Measurements from ENCODE around the gene PTPRM. TPM values are rescaled to one million over a fixed set of nuclear protein-coding genes. Genes with fewer than 3 reads are reported as not detected.

Gene PTPRM
- polyA plus RNA-seq, 1 of the 3 experiments (the other 2 are of a cell fraction): 16.0 TPM

DNA sequence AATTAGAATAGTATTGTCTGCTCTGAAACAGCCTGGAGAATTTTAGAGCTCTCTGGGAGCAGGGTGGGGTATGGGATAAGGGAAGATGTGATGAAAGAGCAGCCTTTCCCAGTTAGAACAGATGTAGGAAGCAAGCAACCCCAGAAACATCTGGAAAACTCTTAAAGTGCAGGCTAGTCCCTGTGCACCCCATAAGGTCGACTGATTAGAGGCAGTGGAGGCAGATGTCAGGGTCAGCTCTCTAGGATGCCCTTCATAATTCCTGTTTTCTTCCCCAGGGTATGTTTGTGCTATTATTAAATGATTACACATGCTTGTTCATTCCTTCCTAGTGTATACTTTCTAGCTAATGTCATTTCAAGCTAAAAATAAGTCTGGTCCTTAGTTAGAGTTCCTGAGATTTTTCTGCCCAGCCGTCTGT is 41.7 kb downstream of the PTPRM start:
- H3K4me3 ChIP-seq (ENCODE audit: low read depth in 2 of 2, low read length in 1 of 2): no peak overlapping the region
- H3K9me3 ChIP-seq: no peaks in the 10 kb centered on the region
- H3K4me2 ChIP-seq: no peak overlapping the region
- POLR2A ChIA-PET: no interaction called here
- H3K36me3 ChIP-seq (replicated peaks in 1 of 2; ENCODE audit: control insufficient read depth in 1 of 2, insufficient read depth in 2 of 2, low read length in 1 of 2): no peaks in the 10 kb centered on the region
- WGBS (ENCODE audit: low lambda C conversion rate): 13% methylated on average over 2 of the region's 2 CpGs
- CTCF ChIA-PET: interaction anchor here (1.2 to 1.5 kb wide), 2 partner anchors 12 to 16 kb away, joined by 3 to 4 read pairs; no protein-coding TSS in a partner anchor
- no peaks in the 10 kb centered on the region for H3F3A ChIP-seq (replicated peaks; ENCODE audit: insufficient read depth)
- no peaks in the 10 kb centered on the region for H3K9me2 ChIP-seq
- H3K27me3 ChIP-seq (ENCODE audit: insufficient read depth): no peaks in the 10 kb centered on the region
- TF ChIP-seq, protein P1, sequence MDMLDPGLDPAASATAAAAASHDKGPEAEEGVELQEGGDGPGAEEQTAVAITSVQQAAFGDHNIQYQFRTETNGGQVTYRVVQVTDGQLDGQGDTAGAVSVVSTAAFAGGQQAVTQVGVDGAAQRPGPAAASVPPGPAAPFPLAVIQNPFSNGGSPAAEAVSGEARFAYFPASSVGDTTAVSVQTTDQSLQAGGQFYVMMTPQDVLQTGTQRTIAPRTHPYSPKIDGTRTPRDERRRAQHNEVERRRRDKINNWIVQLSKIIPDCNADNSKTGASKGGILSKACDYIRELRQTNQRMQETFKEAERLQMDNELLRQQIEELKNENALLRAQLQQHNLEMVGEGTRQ (IDR thresholded peaks at IDR 0.05; ENCODE audit: borderline replicate concordance, low read depth, low read length): no peak
- TF ChIP-seq, protein P2, sequence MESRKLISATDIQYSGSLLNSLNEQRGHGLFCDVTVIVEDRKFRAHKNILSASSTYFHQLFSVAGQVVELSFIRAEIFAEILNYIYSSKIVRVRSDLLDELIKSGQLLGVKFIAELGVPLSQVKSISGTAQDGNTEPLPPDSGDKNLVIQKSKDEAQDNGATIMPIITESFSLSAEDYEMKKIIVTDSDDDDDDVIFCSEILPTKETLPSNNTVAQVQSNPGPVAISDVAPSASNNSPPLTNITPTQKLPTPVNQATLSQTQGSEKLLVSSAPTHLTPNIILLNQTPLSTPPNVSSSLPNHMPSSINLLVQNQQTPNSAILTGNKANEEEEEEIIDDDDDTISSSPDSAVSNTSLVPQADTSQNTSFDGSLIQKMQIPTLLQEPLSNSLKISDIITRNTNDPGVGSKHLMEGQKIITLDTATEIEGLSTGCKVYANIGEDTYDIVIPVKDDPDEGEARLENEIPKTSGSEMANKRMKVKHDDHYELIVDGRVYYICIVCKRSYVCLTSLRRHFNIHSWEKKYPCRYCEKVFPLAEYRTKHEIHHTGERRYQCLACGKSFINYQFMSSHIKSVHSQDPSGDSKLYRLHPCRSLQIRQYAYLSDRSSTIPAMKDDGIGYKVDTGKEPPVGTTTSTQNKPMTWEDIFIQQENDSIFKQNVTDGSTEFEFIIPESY (IDR thresholded peaks at IDR 0.05; ENCODE audit: borderline replicate concordance, low read depth): no peak
- TF ChIP-seq ELF1 (IDR thresholded peaks at IDR 0.05) (no peak), YY1 (IDR thresholded peaks at IDR 0.05; ENCODE audit: low read depth) (no peak), GABPA (IDR thresholded peaks at IDR 0.05; ENCODE audit: low read depth) (no peak), NRF1 (IDR thresholded peaks at IDR 0.05; ENCODE audit: low read depth, low read length) (no peak), MEF2A (IDR thresholded peaks at IDR 0.05; ENCODE audit: borderline replicate concordance, low read depth) (no peak)
- TF ChIP-seq, protein P3, sequence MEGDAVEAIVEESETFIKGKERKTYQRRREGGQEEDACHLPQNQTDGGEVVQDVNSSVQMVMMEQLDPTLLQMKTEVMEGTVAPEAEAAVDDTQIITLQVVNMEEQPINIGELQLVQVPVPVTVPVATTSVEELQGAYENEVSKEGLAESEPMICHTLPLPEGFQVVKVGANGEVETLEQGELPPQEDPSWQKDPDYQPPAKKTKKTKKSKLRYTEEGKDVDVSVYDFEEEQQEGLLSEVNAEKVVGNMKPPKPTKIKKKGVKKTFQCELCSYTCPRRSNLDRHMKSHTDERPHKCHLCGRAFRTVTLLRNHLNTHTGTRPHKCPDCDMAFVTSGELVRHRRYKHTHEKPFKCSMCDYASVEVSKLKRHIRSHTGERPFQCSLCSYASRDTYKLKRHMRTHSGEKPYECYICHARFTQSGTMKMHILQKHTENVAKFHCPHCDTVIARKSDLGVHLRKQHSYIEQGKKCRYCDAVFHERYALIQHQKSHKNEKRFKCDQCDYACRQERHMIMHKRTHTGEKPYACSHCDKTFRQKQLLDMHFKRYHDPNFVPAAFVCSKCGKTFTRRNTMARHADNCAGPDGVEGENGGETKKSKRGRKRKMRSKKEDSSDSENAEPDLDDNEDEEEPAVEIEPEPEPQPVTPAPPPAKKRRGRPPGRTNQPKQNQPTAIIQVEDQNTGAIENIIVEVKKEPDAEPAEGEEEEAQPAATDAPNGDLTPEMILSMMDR (IDR thresholded peaks at IDR 0.05): no peak
- TF ChIP-seq, protein P4, sequence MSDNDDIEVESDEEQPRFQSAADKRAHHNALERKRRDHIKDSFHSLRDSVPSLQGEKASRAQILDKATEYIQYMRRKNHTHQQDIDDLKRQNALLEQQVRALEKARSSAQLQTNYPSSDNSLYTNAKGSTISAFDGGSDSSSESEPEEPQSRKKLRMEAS (IDR thresholded peaks at IDR 0.05; ENCODE audit: low read depth): no peak
- DNase-seq: no peak
- no peaks in the 10 kb centered on the region for H3K79me2 ChIP-seq (ENCODE audit: insufficient read depth)
- no peak overlapping the region for H3K27ac ChIP-seq (ENCODE audit: low read depth in 2 of 2, low read length in 1 of 2)
- H3K9ac ChIP-seq: no peak overlapping the region
- H3K4me1 ChIP-seq (ENCODE audit: control insufficient read depth in 1 of 2, insufficient read depth in 2 of 2, low read depth in 1 of 2, low read length in 1 of 2): peaks cover 0 to 17% of the 10 kb centered on the region in 2 experiments; a peak in 1 of 4 replicates
- H4K20me1 ChIP-seq (ENCODE audit: insufficient read depth): no peaks in the 10 kb centered on the region
- H2AFZ ChIP-seq (ENCODE audit: low read depth): no peak overlapping the region

DNA sequence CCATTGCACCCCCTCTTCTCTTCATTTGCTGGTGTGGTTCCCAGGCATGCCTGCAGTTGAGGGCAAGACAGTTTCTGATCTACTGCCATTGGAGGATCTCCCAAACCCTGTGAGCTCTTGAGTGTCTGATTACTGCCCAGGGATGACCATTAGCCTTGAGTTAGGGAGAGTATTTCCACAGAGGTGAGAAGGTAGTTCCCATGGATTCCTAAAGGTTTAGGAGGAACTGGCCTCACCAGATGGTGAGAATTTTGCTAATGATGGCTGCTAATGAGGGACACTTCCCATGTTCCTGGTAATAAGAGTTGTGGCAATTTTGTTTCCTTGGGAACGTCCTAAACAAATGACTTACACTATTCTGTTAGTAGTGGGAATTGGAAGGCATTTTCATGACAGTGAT is 42.5 kb downstream of the PTPRM start:
- Histone ChIP-seq H3K9ac (no peak overlapping the region), H3K4me2 (no peak overlapping the region), H3K4me3 (ENCODE audit: low read depth in 2 of 2, low read length in 1 of 2) (no peak overlapping the region), H2AFZ (ENCODE audit: low read depth) (no peak overlapping the region), H3K4me1 (ENCODE audit: control insufficient read depth in 1 of 2, insufficient read depth in 2 of 2, low read depth in 1 of 2, low read length in 1 of 2) (peaks cover 0 to 17% of the 10 kb centered on the region in 2 experiments; a peak in 1 of 4 replicates), H3K79me2 (ENCODE audit: insufficient read depth) (no peaks in the 10 kb centered on the region), H3K9me3 (no peaks in the 10 kb centered on the region), H4K20me1 (ENCODE audit: insufficient read depth) (no peaks in the 10 kb centered on the region), H3K9me2 (no peaks in the 10 kb centered on the region), H3K36me3 (replicated peaks in 1 of 2; ENCODE audit: control insufficient read depth in 1 of 2, insufficient read depth in 2 of 2, low read length in 1 of 2) (no peaks in the 10 kb centered on the region), H3K27me3 (ENCODE audit: insufficient read depth) (no peaks in the 10 kb centered on the region), H3K27ac (ENCODE audit: low read depth in 2 of 2, low read length in 1 of 2) (no peak overlapping the region), H3F3A (replicated peaks; ENCODE audit: insufficient read depth) (no peaks in the 10 kb centered on the region)
- 21% methylated on average over 1 of the region's 1 CpG for WGBS (ENCODE audit: low lambda C conversion rate)
- CTCF ChIA-PET: no interaction called here
- POLR2A ChIA-PET: no interaction called here
- DNase-seq: no peak
- TF ChIP-seq EZH2phosphoT487 (IDR thresholded peaks at IDR 0.05; ENCODE audit: borderline replicate concordance, low read depth): no peak
- TF ChIP-seq TEAD4 (IDR thresholded peaks at IDR 0.05; ENCODE audit: borderline replicate concordance, insufficient read depth): no peak
- no peak for TF ChIP-seq RXRA (IDR thresholded peaks at IDR 0.05; ENCODE audit: borderline replicate concordance, low read depth)
- no peak for TF ChIP-seq YY1 (IDR thresholded peaks at IDR 0.05; ENCODE audit: low read depth)
- no peak for TF ChIP-seq SIN3A (IDR thresholded peaks at IDR 0.05; ENCODE audit: borderline replicate concordance, low read depth, low read length)
- TF ChIP-seq POLR2AphosphoS5 (IDR thresholded peaks at IDR 0.05; ENCODE audit: low read depth, low read length): no peak
- TF ChIP-seq, protein P5, sequence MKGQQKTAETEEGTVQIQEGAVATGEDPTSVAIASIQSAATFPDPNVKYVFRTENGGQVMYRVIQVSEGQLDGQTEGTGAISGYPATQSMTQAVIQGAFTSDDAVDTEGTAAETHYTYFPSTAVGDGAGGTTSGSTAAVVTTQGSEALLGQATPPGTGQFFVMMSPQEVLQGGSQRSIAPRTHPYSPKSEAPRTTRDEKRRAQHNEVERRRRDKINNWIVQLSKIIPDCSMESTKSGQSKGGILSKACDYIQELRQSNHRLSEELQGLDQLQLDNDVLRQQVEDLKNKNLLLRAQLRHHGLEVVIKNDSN (IDR thresholded peaks at IDR 0.05; ENCODE audit: borderline replicate concordance, low read depth): no peak
- no peak for TF ChIP-seq RFX5 (IDR thresholded peaks at IDR 0.05; ENCODE audit: low read length)
- no peak for TF ChIP-seq ELF1 (IDR thresholded peaks at IDR 0.05)
- no peak for TF ChIP-seq NFIC (IDR thresholded peaks at IDR 0.05; ENCODE audit: borderline replicate concordance)
- TF ChIP-seq, protein P6, sequence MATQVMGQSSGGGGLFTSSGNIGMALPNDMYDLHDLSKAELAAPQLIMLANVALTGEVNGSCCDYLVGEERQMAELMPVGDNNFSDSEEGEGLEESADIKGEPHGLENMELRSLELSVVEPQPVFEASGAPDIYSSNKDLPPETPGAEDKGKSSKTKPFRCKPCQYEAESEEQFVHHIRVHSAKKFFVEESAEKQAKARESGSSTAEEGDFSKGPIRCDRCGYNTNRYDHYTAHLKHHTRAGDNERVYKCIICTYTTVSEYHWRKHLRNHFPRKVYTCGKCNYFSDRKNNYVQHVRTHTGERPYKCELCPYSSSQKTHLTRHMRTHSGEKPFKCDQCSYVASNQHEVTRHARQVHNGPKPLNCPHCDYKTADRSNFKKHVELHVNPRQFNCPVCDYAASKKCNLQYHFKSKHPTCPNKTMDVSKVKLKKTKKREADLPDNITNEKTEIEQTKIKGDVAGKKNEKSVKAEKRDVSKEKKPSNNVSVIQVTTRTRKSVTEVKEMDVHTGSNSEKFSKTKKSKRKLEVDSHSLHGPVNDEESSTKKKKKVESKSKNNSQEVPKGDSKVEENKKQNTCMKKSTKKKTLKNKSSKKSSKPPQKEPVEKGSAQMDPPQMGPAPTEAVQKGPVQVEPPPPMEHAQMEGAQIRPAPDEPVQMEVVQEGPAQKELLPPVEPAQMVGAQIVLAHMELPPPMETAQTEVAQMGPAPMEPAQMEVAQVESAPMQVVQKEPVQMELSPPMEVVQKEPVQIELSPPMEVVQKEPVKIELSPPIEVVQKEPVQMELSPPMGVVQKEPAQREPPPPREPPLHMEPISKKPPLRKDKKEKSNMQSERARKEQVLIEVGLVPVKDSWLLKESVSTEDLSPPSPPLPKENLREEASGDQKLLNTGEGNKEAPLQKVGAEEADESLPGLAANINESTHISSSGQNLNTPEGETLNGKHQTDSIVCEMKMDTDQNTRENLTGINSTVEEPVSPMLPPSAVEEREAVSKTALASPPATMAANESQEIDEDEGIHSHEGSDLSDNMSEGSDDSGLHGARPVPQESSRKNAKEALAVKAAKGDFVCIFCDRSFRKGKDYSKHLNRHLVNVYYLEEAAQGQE (IDR thresholded peaks at IDR 0.05; ENCODE audit: low read depth, low read length): no peak
- no peak for TF ChIP-seq FOXM1 (IDR thresholded peaks at IDR 0.05; ENCODE audit: low read depth)
